GM12892 (cell line): ENCODE measurements around the gene MRPS7.

Experiments used
- POLR2A ChIP-seq: IDR thresholded peaks from 2 replicates; pipeline ENCODE4 v1.6.1; 2011; ENCODE audit warnings: low read depth, low read length, control low read depth
- POLR2AphosphoS5 ChIP-seq: IDR thresholded peaks from 2 replicates; pipeline ENCODE4 v1.6.1; 2011; ENCODE audit warnings: low read depth, low read length, control low read depth

GRCh38 chr17:75239214-75239613 is 22.5 kb upstream of the MRPS7 start:
- TF ChIP-seq POLR2A (no peak), POLR2AphosphoS5 (no peak)
